NCI-H526 (cell line): Measurements from ENCODE around the gene CST6.

Experiments used
- DNase-seq, 2 experiments: peaks; one replicate each; lab custom pipeline; 2025; lab: John Stamatoyannopoulos, UW

The CST6 gene

DNA sequence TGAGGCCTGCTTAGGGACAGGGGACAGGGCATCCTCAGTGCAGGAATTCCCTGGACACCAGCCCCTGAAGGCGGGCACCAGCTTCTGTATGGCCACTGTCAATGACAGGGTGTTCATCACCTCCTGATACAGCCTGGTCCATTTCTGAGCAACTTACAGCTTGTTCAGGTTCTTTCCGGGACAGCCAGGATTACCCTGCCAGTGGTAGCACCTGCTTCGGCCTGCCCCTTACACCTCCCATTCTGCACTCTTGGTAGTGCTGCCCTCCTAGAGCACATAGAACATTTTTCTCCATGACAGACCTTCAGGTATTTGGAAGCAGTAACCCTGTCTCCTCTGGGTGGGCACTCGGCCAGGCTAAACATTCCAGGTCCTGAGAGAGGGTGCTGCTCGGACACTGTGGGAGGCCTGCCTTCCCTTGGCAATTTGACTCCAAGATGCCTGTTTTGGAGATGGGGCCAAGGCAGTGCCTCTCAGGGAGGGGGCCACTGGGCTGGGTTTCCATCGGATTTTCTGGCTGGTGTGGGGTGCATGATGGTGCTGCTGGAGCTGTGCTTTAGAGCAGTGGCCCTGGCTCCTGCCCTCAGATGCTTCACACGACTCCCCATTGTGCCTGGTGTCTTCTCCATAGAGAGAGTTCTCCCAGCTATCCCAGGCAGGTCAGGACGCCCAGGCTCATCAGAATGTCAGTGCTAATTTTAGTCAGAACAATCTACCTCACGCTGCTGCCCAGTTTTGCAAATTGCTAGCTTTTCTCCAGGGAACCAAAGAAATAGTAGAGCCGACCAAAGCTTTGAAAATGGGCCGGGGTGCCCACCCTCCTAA is 35.9 kb downstream of the CST6 start:
- DNase-seq, result no peak

DNA sequence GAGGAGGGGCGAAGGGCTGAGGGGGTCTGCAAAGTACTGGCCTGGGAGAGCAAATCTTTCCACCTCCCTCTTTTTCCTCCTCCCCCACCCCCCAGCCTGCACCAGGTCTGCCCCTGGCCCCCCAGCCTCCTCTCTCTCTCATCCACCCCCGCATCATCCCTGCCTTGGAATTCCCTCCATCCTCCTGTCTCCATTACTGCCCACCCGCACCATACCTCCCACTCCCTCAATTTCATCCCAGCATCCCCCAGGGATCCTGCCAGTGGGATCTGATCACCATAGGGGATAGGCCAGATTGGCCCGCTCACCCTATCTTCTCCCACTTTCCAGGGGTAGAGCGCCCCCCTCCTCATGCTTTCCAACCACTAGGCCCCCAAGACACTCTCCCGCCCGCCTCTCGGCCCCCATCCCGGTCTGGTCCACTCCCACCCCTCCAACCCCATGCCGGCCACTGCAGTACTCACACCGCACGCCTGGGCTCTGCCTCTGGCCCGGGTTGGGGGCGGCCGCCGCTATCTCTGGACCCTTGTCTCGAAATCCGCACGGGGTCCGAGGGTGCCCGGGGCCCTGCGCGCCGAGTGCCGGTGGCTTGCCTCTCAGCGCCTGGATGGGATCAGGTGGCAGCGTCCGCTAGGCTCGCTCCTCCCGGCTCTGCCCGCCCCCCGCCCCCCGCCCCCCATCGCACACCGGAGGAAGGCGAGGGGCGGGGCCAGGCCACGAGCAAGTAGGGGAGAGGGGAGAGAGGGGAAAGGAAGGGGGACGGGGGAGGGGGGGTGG is 36.9 kb downstream of the CST6 start, which contains the start of gene GAL3ST3:
TSS of gene GAL3ST3 (minus strand) at position 615 of the 777 bp plus-strand sequence. CDS start 3,746 bp downstream, outside the sequence.
- DNase-seq, result peak in 1 of 2 experiments; percentile 71

DNA sequence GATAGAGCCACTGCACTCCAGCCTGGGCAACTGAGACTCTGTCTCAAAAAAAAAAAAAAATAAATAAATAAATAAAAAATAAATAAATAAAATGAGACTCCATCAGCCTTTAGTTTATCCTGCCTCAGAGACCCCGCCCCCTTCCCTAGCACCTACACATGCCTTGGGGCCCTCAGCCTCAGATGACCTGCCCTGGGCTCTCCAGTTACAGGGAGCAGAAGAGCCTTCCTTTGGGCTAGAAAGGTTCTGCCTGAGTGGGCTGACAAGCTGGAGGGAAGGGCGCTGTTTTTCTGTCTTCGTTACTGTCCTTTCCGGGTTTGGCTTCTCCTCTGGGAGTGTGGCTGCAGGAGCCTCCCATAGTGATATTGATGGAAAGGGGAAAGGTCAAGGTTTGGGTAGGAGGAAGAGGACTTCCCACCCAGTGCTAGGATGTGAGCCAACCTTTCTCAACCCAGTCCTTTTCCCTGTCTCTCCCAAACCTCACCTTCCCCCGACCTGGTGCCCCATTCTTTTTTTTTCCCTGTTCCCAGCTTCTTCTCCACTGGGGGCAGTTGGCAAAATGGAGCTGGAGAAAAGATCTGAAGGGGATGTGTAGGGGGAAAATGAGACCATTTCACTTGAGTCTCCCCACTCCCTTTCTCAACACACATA is 38.9 kb downstream of the CST6 start:
- peak in 1 of 2 experiments; percentile 69 for DNase-seq

DNA sequence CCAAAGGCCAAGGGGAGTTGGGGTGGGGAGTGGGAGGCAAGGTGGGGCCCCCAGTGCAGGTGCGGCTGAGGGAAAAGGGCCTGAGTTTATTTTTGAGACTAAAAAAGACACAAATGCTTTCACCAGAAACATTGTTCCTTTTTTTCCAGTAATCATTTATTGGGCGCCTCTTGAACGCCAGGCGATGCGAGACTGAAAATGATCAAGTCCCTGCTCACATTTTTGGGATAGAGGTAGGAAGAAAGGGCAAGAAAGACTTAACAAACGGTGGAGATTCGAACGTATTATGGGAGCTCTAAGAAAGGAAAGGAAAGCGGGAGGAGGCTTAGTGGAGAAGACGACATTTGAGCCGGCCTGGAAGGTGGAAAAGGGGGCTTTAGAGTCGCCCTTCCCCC is 39.6 kb downstream of the CST6 start:
- DNase-seq, result no peak

DNA sequence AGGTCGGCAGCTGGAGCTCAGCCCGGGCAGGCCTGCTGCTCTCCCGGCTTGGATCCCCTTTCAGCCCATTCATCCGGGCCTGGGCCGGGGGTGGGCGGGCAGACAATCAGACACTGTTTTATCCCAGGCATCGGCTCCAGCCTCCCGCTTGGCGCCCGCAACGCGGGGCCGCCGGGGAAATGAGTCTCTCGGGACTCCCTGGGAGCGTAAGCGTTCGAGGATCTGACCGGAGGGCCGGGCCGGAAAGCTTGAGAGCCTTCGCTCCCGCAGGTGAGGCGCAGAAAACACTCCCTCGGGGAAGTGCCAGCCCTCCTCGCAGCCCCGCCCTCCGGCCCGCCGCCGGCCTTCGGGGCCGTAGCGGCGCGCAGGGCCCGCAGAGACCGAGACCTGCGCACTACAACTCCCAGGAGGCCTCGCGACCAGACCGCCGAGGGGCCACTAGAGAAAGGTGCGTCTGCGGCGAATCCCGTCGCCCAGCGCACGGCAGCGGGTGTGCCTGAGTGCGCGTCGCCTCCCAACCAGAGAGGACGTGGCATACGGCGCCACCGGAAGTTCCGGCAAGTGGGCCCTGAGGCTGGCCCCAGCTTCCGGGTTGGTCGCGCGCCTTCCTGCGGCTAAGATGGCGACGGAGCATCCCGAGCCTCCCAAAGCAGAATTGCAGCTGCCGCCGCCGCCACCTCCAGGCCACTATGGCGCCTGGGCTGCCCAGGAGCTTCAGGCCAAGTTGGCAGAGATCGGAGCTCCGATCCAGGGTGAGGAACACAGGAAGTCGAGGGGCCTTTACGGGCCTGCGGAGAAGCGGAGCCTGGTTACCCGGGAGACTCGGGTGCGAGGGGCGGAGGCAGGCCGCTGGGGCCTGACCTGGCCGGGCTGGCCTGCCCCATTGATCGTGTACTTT is 40.2 kb downstream of the CST6 start, which contains the start of gene SF3B2:
TSS of gene SF3B2 (plus strand) at position 599 of the 898 bp plus-strand sequence. CDS start at position 620, 21 bp downstream.
- DNase-seq, result peak; percentile 98 to 99

DNA sequence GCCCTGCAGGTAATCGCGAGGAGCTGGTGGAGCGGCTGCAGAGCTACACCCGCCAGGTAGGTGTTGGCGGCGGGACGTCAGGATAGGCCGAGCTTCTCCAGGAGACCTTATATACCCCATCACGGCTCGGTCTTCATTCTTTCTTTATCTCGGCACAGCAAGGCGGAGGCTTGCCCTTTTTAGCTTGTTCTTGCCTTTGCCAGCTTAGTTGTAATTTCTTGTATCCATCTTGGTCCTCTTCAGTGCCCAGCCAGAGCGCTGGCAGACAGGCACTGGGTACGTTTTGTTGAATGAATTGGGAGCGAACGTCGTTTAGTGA is 40.8 kb downstream of the CST6 start:
- no peak for DNase-seq

DNA sequence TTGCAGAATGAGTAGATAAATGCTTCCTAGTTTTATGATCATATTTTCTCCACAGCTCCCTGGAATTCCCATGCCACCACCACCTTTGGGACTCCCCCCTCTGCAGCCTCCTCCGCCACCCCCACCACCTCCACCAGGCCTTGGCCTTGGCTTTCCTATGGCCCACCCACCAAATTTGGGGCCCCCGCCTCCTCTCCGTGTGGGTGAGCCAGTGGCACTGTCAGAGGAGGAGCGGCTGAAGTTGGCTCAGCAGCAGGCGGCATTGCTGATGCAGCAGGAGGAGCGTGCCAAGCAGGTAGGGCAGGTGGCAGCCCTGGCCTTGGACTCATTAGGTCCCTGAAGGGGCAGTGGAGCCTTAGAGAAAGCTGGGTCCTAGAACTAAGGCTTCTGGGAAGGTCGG is 43.2 kb downstream of the CST6 start:
- no peak for DNase-seq

DNA sequence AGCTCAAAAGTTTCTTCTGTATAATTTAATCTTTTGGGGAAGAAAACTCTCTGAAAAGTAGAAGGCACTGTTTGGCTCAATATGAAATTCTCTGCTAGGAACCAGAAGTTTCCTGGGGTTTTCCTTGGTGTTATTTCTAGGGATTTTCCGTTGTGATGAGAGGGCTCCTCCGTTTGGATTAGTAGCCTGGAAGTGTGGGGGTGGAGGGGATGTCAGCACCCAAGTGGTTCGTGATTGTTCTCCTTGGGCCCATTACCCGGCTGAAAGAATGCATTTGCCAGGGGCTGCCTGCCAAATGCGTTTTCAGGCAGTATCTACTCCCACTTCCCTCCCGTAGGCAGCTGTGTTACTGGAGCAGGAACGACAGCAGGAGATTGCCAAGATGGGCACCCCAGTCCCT is 44.7 kb downstream of the CST6 start:
- no peak for DNase-seq

DNA sequence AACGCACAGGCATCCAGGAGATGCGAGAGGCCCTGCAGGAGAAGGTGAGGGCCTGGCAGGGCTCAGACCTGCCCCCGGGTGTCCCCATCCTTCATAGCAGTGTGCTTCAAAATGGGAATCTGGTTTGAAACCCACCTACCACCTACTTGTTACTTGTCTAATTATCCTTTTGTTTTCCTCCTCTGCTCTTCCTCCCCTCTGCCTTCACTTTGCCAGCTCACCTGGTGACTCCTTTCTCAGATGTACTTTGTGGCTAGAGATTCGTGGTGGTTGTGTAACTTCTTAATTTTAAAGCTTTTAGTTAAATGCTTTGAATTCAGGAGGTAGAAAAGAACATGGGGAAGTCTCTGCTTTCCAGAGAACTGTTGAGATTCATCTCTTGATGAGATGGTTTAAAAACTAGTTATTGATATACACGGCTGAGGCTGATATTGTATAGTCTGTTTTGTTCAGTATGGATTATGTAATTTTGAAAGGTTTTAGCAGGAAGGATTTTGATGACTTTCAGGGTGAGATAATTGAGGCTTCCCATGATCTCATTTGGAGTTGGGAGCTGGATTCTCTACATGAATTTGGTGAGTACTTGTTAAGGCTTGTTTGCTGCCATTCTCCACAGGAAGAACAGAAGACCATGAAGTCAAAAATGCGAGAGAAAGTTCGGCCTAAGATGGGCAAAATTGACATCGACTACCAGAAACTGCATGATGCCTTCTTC is 48.3 kb downstream of the CST6 start:
- DNase-seq, result no peak

DNA sequence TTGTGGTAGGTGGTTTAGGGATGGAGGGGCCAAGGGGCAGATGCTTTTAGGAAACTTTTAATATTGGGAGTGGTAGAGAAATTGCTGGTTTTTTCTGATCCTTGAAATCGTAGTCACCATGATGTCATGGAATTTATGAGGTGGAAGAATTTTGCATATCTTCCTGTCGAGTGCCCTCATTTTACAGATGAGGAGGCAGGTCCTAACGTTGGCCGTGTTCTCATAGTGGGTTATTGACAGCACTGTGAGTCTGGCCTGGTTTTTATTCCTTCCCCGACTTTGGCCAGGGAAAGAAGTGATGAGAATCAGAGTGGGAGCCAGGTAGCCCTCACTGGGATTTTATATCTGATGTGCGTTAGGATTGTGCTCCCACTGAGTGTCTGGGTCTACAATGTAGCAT is 49.5 kb downstream of the CST6 start:
- DNase-seq, result peak in 1 of 2 experiments; percentile 24

DNA sequence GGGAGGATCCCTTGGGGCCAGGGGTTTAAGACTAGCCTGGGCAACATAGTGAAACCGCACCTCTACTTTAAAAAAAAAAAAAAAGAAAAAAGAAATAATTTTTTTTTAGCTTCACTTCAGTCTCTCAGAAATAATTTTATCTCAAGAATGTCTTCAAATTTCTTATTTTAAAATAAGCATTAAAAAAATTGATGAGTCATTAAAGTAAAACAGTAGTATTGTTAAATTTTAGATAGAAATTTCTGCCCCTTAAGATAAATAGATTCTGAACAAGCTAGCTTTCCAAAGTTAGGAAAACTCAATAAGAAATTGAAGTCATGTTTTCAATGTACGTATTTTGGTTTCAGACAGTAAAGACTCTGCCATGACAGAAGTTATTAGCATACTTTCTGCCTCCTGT is 50.6 kb downstream of the CST6 start:
- no peak for DNase-seq
